SJCRH30 (cell line): ENCODE data around the gene RUNX1. TPM values are rescaled to one million over a fixed set of nuclear protein-coding genes. Genes with fewer than 3 reads are reported as not detected.

Experiments
- DNase-seq, 2 experiments: peaks; one replicate each; pipeline ENCODE4 v3.0.0-alpha.2; 2015 to 2020
- H3K27ac ChIP-seq: fragments of 250-450 bp; sonication (Bioruptor Pico); 2 replicates; pipeline ENCODE4 v1.5.1; 2020; ENCODE audit warnings: mild to moderate bottlenecking, moderate library complexity
- H3K27me3 ChIP-seq: fragments of 250-450 bp; sonication (Bioruptor Pico); 2 replicates; pipeline ENCODE4 v1.5.1; 2020; ENCODE audit warnings: mild to moderate bottlenecking, moderate library complexity
- H3K36me3 ChIP-seq: fragments of 250-450 bp; sonication (Bioruptor Pico); 2 replicates; pipeline ENCODE4 v1.5.1; 2020; ENCODE audit warnings: mild to moderate bottlenecking, moderate library complexity
- H3K4me1 ChIP-seq: fragments of 250-450 bp; sonication (Bioruptor Pico); 2 replicates; pipeline ENCODE4 v1.5.1; 2020; ENCODE audit warnings: mild to moderate bottlenecking, moderate library complexity
- H3K4me3 ChIP-seq: fragments of 250-450 bp; sonication (Bioruptor Pico); 2 replicates; pipeline ENCODE4 v1.5.1; 2020; ENCODE audit warnings: mild to moderate bottlenecking, moderate library complexity
- H3K9me3 ChIP-seq: fragments of 250-450 bp; sonication (Bioruptor Pico); replicated peaks from 2 replicates; pipeline ENCODE4 v1.5.1; 2020; ENCODE audit warnings: mild to moderate bottlenecking, moderate library complexity
- total RNA-seq: library from RNA; depleted of rRNA; stranded (reverse); fragments of >200 nt; shearing (Covaris generic); gene quantifications from 2 replicates; pipeline ENCODE4 v1.2.3, GENCODE V29; 2014

Gene RUNX1
- total RNA-seq, 1 experiment from 2014 or later: 23.7 TPM

DNA sequence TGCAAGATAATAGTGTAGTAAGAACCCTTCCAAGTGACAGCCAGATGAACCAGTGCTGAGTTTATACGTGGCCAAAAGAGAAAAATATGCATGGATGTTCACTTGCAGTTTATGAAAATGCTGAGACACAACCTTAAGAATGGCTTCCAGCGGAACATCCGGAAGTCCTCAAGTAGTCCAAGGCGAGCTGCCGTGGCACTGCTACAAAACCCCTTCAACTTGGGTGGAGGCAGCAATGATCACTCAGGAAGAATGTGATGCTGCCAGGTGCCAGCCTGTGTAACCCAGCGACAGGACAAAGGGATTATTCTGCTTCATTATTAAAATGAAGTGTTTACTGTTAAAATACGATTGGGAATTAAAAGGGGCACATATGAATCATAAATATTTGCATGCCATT, 179.6 kb downstream of the RUNX1 start:
- Histone ChIP-seq H3K4me1 (peaks cover 3% of the 10 kb centered on the region; the same call in 1 of the 2 replicates), H3K27ac (no peak overlapping the region), H3K9me3 (no peaks in the 10 kb centered on the region), H3K36me3 (peaks cover 87% of the 10 kb centered on the region), H3K4me3 (no peak overlapping the region), H3K27me3 (no peaks in the 10 kb centered on the region)
- DNase-seq: no peak

DNA sequence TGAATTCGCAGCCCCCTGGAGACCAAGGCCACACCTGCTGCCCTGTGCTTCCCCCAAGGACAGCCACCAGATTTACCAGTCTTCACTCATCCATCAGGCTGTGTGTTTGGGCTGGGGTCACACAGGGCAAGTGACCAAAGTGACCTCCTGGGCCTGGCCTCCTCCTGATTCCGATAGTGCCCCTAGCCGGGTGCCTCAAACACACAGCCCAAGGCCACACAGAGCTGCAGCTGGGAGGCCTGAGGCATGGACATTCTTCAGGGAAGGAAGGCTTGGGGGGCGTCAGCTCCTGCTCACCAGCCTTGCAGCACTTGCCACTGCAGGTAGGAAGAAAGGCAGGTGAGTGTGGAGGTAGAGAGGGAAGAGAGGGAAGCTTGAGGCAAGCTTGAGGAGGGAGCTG, 181.3 kb downstream of the RUNX1 start:
- peaks cover 3% of the 10 kb centered on the region; the same call in 1 of the 2 replicates for H3K4me1 ChIP-seq
- H3K27ac ChIP-seq: no peak overlapping the region
- H3K27me3 ChIP-seq: no peaks in the 10 kb centered on the region
- H3K4me3 ChIP-seq: no peak overlapping the region
- DNase-seq: no peak
- H3K9me3 ChIP-seq: no peaks in the 10 kb centered on the region
- peaks cover 88% of the 10 kb centered on the region for H3K36me3 ChIP-seq

DNA sequence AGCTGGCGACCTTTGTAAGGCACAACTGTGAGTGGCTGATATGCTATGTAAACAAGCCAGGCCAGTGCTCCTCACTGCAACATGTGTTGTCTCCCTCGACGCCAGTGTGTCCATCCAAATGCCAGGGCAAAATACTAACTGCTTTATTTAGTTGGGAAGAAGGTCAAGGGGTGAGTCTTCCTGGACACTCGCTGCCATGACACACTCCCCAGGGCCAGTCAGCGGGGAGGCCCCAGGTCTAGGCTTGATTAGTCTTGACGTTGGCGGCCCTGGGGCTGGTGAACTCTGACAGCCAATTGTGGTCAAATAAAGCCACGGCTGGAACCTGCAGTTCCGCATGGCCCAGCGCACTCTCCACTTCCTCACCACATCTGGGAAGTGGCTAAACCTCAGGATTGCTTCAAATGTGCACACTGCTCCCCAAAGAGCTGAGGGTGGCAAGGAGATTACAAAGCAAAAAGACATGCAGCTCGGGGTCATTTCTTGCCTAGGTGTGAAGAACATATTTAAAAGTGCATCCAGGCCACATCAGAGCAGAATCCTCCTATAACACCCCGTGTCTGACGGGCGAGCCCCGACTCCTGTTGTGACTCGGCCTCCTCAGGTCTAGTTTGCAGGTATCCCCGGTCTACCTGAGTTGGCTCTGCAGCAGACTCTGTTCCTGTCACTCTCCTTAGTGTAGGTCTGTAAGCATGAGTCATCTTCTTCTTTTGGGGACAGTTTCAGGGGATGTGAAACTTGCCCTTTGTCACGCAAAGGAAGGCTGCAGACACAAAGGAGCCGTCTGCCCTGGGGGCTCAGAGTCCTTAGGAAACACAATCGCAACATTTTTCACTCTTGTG, 183.5 kb downstream of the RUNX1 start:
- Histone ChIP-seq H3K27ac (no peak overlapping the region), H3K4me3 (no peak overlapping the region), H3K36me3 (peaks cover 88% of the 10 kb centered on the region), H3K4me1 (0 out of 2 replicates have a peak, but pooled peaks cover 3% of the 10 kb centered on the region), H3K9me3 (no peaks in the 10 kb centered on the region), H3K27me3 (no peaks in the 10 kb centered on the region)
- no peak for DNase-seq

DNA sequence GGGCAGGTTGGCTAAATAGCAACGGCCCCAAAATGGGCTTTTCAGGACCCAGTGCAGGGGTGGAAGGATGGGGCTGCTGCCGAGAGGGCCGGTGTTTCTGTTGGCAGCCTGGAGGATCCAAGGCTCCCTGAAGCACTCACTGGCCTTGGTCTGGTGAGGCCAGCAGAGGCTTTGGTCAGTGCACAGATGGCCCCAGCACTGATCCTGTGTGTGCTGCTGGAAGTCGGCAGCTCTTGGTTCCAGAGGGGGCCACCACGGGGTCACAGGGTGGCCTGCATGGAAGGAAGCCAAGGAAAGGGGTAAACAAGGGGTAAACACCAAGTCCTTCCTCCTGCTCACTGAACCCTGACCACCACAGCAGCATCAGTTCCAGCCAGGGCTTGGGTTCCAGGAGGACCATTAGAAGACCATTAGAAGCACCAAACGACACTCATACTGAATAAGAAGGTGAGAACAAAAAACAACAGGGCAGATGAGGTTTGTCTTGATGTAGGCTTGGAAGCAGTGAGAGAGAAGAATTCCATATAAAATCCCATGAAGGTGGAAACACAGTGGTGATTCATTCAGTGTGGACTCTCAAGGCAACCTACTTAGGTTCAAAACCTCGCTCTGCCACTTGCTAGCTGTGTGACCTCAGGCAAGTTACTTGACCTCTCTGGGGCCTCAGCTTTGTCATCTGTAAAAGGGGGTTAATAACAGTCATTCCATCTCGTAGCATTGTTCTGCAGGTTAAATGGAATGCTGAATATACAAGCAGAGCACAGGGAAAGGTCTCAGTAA, 184.5 kb downstream of the RUNX1 start:
- Histone ChIP-seq H3K4me3 (no peak overlapping the region), H3K27ac (no peak overlapping the region), H3K36me3 (peaks cover 88% of the 10 kb centered on the region), H3K4me1 (no peaks in the 10 kb centered on the region), H3K9me3 (no peaks in the 10 kb centered on the region), H3K27me3 (no peaks in the 10 kb centered on the region)
- DNase-seq: no peak

DNA sequence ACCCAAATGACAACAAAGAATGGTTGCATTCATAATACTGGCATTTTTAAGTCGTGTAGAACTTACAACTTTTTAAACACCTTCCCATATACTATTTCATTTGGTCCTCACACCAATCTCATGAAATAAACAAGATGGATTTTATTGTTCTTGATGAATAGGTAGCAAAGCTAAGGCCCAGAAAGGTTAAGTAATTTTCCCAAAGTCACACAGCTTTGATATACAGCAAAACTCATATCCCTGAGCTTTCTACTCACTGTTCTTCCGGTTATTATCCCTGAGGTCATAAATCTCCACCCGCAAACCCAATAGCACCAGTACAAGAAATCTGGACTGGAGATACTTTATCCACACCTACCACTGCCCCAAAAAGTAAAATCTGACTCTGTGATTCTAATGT, 186.2 kb downstream of the RUNX1 start:
- no peak for DNase-seq
- Histone ChIP-seq H3K4me1 (no peaks in the 10 kb centered on the region), H3K36me3 (peaks cover 88% of the 10 kb centered on the region), H3K4me3 (no peak overlapping the region), H3K9me3 (no peaks in the 10 kb centered on the region), H3K27ac (no peak overlapping the region), H3K27me3 (no peaks in the 10 kb centered on the region)

DNA sequence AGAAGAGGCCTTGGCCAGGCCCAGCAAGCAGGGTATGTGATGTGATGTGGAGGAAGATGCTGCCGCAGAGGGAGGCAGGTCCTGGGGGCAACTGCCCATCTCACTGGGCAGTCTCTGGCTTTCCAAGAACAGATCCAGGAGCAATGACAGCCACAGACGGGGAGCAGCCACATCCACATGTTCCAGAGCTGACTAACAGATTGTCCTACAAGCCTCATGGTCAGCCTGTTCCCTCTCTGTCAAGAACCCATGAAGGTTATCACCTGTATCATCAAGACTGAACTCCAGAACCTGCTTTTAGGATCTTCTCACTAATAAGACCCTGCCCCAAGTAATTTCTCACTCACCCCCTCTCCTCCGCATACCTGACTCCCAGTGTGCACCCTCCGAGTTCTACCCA, 187.8 kb downstream of the RUNX1 start:
- Histone ChIP-seq H3K27ac (no peak overlapping the region), H3K9me3 (no peaks in the 10 kb centered on the region), H3K4me3 (no peak overlapping the region), H3K36me3 (peaks cover 90% of the 10 kb centered on the region), H3K27me3 (no peaks in the 10 kb centered on the region), H3K4me1 (no peaks in the 10 kb centered on the region)
- no peak for DNase-seq

DNA sequence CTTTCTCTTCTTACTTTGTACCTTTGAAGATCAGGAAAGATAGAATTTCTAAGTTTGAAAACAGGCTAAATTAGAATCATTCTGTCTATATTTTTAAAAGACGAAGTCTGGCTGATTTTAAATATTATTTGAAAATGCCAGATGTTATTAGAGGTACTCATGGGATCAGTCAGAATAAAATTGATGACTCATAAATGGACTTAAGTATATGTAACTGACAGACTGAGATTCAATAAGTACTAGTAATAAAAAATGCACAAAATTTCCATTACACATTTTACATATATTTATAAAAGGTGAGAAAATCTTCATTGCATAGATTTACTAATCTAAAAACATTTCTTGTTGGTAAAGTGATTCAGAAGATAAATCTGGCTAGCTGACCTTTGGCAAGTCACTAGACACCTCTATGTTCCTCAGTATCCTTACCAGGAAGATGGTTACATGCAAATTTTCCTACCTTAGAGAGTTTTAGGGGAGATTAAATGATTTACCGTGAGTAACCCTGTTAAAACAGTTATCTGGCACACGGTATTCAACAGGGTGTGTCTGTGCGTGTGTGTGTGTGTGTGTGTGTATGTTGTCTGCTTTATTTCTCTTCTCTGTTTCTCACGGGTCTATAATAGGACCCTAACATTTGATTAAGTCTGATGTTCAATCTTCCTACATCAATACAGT, 189.0 kb downstream of the RUNX1 start:
- H3K36me3 ChIP-seq: peaks cover 94% of the 10 kb centered on the region
- no peak overlapping the region for H3K4me3 ChIP-seq
- H3K27ac ChIP-seq: no peak overlapping the region
- H3K9me3 ChIP-seq: no peaks in the 10 kb centered on the region
- no peak for DNase-seq
- no peaks in the 10 kb centered on the region for H3K4me1 ChIP-seq
- no peaks in the 10 kb centered on the region for H3K27me3 ChIP-seq

DNA sequence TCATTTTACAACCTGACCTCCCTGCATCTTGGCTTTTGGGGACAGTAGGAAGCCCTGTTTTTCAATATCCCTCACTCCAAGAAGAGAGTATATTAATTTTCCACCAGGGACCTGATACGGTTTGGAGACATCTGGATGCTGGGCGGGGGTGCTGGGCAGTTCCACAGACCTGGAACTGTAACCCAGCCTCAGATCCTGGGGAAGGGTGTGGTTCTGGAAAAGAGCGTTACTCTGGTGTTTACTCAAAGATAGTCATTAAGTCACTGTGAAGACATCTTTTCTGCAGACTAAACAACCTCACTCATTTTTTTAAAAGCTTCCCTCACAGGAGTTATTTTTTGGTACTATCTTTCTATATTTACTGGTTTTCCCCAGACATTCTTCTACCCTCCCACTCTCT, 190.5 kb downstream of the RUNX1 start:
- no peak for DNase-seq
- no peak overlapping the region for H3K27ac ChIP-seq
- H3K36me3 ChIP-seq: peaks cover 89% of the 10 kb centered on the region

DNA sequence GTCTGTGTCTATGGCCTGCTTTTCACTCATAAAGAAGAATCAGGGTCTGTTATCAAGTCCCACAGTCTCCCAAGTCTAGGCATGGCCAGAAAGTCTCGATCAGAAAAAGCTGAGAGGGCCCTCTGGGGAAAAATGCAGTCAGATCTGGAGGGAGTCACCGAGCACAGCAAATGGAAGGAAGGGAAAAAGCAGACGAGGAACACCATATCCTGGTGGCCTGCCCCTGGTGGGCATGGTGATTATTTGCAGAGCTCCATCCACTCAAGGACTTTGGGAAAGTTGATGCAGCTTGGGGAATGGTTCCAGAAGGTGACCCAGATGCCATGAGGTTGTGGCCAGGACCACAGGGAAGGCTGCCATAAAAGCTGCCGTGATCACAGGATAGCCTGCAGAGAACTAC, 191.2 kb downstream of the RUNX1 start:
- peaks cover 91% of the 10 kb centered on the region for H3K36me3 ChIP-seq
- no peak overlapping the region for H3K4me3 ChIP-seq
- H3K27me3 ChIP-seq: no peaks in the 10 kb centered on the region

More for the DNA sequence above, 190.5 kb downstream of the RUNX1 start:
- no peaks in the 10 kb centered on the region for H3K9me3 ChIP-seq
- no peak overlapping the region for H3K4me3 ChIP-seq
- no peaks in the 10 kb centered on the region for H3K4me1 ChIP-seq
- H3K27me3 ChIP-seq: no peaks in the 10 kb centered on the region

DNA sequence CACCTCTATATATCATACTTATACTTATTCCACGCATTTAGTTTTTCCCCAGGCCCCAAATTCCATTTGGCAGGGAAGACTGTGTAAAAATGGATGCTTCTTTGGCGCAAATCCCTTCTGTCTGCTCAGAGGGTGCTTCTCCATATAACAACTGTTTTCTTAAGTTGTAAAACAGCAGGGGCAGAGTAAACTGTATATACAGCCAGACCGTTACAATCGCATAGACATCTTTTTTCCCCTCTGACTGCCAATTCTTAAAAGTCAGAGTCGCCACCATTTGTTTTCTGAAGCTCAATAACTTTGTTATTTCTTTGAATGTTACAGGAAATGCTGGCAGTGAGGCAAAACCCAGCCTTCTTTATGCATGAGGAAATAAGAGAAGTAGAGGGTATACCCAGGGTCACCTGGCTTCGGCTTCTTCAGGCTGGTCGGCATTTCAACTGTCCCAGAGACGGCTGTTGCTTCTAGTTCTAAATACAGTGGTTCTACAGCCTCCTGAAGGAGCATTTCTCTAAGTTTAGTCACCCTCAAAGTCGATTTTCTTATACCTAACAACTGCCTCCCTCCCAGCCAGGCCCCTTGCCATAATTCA, 191.9 kb downstream of the RUNX1 start:
- DNase-seq: no peak
- Histone ChIP-seq H3K27me3 (no peaks in the 10 kb centered on the region), H3K36me3 (peaks cover 89% of the 10 kb centered on the region), H3K27ac (no peak overlapping the region), H3K9me3 (no peaks in the 10 kb centered on the region), H3K4me1 (no peaks in the 10 kb centered on the region), H3K4me3 (no peak overlapping the region)

More for the DNA sequence above, 191.2 kb downstream of the RUNX1 start:
- Histone ChIP-seq H3K4me1 (no peaks in the 10 kb centered on the region), H3K9me3 (no peaks in the 10 kb centered on the region), H3K27ac (no peak overlapping the region)
- DNase-seq: no peak

DNA sequence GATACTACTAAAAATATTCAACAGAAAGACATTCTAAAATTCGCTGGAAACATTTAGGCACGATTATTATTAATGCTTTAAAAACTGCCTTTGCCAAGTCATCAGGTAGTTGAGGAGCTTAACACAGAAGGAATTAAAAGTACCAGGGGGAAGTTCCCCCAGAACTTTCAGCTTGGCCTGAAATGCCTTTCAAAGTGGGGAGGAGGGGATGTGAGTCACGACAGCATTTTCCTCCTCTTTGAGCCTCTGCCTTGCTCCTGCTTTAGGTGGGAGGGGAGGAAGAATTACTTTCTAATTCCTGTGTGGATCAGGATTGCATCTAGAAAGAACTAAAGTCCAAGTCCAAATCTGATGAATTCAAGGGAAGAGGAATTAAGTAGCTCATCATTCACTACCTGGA, 196.7 kb downstream of the RUNX1 start:
- Histone ChIP-seq H3K27ac (no peak overlapping the region), H3K9me3 (no peaks in the 10 kb centered on the region), H3K36me3 (peaks cover 74% of the 10 kb centered on the region)

DNA sequence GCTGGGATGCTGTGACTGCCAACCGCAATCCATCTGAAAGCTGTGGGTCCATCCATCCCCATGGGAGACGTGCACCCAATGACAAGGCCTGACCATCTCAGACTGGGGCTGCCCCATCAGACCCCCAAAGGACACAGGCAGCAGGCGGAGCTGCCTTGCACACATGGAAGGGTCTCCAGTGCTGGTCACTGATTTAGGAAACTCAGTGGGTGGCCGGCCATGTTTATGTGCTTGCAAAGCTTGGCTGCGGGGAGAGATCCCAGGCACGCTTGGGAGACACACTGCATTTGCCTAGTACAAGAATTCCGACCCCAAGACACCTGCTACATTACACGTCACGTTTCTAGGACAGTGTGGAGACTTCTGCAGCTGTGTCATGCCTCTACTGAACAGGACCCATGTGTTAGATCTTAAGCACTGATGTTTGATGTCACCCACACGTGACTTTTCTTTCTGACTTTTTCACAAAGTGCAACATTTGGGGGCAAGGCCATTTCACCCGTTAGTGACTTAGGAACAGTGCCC, 198.9 kb downstream of the RUNX1 start:
- H3K27ac ChIP-seq: no peak overlapping the region
- no peak overlapping the region for H3K4me3 ChIP-seq
- peak; percentile 36 to 43 for DNase-seq

More for the DNA sequence above, 196.7 kb downstream of the RUNX1 start:
- Histone ChIP-seq H3K27me3 (no peaks in the 10 kb centered on the region), H3K4me3 (no peak overlapping the region), H3K4me1 (peaks cover 2% of the 10 kb centered on the region)
- DNase-seq: no peak

DNA sequence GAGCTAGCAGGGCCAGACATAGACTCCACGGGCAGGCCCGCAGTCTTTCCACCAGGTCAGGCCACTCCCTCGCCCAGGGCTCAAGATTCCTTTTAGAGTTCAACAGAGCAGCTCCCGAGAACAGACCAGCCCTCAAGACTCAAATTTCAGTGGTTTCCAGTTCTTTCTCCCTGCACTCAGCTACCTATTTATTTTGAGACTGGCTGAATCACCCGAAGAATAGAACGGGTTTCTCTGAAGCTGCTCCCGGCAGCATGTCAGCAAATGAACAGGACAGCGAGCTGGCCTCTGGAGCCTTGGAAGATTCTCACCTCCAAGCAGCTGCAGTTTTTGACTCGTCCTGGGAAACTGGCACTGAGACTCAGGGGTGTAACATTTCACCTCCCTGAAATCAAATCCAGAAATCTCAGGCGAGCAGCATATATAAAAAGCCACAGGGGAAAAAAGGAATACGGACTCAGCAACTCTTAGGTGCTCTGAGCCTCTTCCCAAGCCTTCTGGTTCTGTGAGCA, 202.4 kb downstream of the RUNX1 start:
- no peaks in the 10 kb centered on the region for H3K27me3 ChIP-seq
- H3K9me3 ChIP-seq: no peaks in the 10 kb centered on the region
- DNase-seq: peak; percentile 70 to 83
- H3K36me3 ChIP-seq: peaks cover 40% of the 10 kb centered on the region
- H3K4me1 ChIP-seq: peaks cover 29% of the 10 kb centered on the region
- H3K27ac ChIP-seq: peak overlapping the region; percentile 24
- no peak overlapping the region for H3K4me3 ChIP-seq

More for the DNA sequence above, 198.9 kb downstream of the RUNX1 start:
- Histone ChIP-seq H3K9me3 (no peaks in the 10 kb centered on the region), H3K27me3 (no peaks in the 10 kb centered on the region), H3K36me3 (peaks cover 52% of the 10 kb centered on the region), H3K4me1 (peaks cover 21% of the 10 kb centered on the region)
